ENCODE data around the gene KDM2B.

DNA sequence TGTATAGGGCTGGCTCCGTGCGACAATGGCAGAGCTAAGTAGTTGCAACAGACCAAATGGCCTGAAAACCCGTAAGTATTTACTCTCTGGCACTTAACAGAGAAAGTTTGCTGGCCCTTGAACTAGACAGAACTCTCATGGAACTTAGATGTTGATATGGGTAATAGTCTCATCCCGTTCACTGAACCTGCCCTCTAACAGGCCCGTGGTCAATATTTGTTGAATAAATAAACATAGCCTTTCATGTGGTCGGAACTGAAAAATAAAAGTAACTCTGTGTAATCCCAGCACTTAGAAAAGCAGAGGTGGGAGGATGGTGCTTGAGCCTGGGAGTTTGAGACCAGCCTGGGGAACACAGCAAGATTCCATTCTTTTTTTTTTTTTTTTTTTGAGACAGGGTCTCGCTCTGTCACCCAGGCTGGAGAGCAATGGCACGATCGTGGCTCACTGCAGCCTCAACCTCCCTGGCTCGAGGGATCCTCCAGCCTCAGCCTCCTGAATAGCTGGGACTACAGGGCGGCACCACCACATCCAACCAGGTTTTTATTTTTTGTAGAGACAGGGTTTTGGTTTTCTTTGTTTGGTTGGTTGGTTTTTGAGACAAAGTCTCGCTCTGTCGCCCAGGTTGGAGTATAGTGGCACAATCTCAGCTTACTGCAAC is 29.7 kb downstream of the KDM2B start:
- no peak for TF ChIP-seq EZH2 (IDR thresholded peaks at IDR 0.05; ENCODE audit: low read depth, unreplicated experiment)
- TF ChIP-seq, protein P1, sequence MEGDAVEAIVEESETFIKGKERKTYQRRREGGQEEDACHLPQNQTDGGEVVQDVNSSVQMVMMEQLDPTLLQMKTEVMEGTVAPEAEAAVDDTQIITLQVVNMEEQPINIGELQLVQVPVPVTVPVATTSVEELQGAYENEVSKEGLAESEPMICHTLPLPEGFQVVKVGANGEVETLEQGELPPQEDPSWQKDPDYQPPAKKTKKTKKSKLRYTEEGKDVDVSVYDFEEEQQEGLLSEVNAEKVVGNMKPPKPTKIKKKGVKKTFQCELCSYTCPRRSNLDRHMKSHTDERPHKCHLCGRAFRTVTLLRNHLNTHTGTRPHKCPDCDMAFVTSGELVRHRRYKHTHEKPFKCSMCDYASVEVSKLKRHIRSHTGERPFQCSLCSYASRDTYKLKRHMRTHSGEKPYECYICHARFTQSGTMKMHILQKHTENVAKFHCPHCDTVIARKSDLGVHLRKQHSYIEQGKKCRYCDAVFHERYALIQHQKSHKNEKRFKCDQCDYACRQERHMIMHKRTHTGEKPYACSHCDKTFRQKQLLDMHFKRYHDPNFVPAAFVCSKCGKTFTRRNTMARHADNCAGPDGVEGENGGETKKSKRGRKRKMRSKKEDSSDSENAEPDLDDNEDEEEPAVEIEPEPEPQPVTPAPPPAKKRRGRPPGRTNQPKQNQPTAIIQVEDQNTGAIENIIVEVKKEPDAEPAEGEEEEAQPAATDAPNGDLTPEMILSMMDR (conservative IDR thresholded peaks at IDR 0.05; ENCODE audit: low read depth in 2 of 2), result no peak
- TF ChIP-seq CREB1 (CRISPR knock-in tag; IDR thresholded peaks at IDR 0.05; ENCODE audit: low read depth), result no peak
- TF ChIP-seq, protein P2, sequence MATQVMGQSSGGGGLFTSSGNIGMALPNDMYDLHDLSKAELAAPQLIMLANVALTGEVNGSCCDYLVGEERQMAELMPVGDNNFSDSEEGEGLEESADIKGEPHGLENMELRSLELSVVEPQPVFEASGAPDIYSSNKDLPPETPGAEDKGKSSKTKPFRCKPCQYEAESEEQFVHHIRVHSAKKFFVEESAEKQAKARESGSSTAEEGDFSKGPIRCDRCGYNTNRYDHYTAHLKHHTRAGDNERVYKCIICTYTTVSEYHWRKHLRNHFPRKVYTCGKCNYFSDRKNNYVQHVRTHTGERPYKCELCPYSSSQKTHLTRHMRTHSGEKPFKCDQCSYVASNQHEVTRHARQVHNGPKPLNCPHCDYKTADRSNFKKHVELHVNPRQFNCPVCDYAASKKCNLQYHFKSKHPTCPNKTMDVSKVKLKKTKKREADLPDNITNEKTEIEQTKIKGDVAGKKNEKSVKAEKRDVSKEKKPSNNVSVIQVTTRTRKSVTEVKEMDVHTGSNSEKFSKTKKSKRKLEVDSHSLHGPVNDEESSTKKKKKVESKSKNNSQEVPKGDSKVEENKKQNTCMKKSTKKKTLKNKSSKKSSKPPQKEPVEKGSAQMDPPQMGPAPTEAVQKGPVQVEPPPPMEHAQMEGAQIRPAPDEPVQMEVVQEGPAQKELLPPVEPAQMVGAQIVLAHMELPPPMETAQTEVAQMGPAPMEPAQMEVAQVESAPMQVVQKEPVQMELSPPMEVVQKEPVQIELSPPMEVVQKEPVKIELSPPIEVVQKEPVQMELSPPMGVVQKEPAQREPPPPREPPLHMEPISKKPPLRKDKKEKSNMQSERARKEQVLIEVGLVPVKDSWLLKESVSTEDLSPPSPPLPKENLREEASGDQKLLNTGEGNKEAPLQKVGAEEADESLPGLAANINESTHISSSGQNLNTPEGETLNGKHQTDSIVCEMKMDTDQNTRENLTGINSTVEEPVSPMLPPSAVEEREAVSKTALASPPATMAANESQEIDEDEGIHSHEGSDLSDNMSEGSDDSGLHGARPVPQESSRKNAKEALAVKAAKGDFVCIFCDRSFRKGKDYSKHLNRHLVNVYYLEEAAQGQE (IDR thresholded peaks at IDR 0.05; ENCODE audit: unreplicated experiment), result no peak
- TF ChIP-seq STAT1 (IDR thresholded peaks at IDR 0.05; ENCODE audit: unreplicated experiment), result no peak
- TF ChIP-seq, protein P3, sequence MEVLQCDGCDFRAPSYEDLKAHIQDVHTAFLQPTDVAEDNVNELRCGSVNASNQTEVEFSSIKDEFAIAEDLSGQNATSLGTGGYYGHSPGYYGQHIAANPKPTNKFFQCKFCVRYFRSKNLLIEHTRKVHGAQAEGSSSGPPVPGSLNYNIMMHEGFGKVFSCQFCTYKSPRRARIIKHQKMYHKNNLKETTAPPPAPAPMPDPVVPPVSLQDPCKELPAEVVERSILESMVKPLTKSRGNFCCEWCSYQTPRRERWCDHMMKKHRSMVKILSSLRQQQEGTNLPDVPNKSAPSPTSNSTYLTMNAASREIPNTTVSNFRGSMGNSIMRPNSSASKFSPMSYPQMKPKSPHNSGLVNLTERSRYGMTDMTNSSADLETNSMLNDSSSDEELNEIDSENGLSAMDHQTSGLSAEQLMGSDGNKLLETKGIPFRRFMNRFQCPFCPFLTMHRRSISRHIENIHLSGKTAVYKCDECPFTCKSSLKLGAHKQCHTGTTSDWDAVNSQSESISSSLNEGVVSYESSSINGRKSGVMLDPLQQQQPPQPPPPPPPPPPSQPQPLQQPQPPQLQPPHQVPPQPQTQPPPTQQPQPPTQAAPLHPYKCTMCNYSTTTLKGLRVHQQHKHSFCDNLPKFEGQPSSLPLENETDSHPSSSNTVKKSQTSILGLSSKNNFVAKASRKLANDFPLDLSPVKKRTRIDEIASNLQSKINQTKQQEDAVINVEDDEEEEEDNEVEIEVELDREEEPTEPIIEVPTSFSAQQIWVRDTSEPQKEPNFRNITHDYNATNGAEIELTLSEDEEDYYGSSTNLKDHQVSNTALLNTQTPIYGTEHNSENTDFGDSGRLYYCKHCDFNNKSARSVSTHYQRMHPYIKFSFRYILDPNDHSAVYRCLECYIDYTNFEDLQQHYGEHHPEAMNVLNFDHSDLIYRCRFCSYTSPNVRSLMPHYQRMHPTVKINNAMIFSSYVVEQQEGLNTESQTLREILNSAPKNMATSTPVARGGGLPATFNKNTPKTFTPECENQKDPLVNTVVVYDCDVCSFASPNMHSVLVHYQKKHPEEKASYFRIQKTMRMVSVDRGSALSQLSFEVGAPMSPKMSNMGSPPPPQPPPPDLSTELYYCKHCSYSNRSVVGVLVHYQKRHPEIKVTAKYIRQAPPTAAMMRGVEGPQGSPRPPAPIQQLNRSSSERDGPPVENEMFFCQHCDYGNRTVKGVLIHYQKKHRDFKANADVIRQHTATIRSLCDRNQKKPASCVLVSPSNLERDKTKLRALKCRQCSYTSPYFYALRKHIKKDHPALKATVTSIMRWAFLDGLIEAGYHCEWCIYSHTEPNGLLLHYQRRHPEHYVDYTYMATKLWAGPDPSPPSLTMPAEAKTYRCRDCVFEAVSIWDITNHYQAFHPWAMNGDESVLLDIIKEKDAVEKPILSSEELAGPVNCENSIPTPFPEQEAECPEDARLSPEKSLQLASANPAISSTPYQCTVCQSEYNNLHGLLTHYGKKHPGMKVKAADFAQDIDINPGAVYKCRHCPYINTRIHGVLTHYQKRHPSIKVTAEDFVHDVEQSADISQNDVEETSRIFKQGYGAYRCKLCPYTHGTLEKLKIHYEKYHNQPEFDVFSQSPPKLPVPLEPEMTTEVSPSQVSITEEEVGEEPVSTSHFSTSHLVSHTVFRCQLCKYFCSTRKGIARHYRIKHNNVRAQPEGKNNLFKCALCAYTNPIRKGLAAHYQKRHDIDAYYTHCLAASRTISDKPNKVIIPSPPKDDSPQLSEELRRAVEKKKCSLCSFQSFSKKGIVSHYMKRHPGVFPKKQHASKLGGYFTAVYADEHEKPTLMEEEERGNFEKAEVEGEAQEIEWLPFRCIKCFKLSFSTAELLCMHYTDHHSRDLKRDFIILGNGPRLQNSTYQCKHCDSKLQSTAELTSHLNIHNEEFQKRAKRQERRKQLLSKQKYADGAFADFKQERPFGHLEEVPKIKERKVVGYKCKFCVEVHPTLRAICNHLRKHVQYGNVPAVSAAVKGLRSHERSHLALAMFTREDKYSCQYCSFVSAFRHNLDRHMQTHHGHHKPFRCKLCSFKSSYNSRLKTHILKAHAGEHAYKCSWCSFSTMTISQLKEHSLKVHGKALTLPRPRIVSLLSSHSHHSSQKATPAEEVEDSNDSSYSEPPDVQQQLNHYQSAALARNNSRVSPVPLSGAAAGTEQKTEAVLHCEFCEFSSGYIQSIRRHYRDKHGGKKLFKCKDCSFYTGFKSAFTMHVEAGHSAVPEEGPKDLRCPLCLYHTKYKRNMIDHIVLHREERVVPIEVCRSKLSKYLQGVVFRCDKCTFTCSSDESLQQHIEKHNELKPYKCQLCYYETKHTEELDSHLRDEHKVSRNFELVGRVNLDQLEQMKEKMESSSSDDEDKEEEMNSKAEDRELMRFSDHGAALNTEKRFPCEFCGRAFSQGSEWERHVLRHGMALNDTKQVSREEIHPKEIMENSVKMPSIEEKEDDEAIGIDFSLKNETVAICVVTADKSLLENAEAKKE (CRISPR knock-in tag; IDR thresholded peaks at IDR 0.05), result no peak
- no peak for TF ChIP-seq JUNB (IDR thresholded peaks at IDR 0.05; ENCODE audit: unreplicated experiment)
- TF ChIP-seq POLR2AphosphoS5 (IDR thresholded peaks at IDR 0.05; ENCODE audit: low read depth), result no peak

Data from GM23338 (cell line).